HepG2 (cell line): ENCODE data around the gene METTL23. TPM values are rescaled to one million over a fixed set of nuclear protein-coding genes. Genes with fewer than 3 reads are reported as not detected.

Experiments used
- ATAC-seq: fragments of 200-7000 bp; cut with Tn5 transposase; 3 replicates; pipeline ENCODE4 v1.9.1; 2020; ENCODE audit warnings: mild to moderate bottlenecking, moderate library complexity
- BruUV-seq: library from RNA; stranded (reverse); fragments of 400-500 nt; replicated peaks from 2 replicates; lab custom pipeline; 2021; lab: Mats Ljungman, UMichigan
- CTCF ChIA-PET: fragments of 300-600 bp; formaldehyde crosslinking; extraction: SDS; loops from one replicate; lab custom pipeline; 2021; ENCODE audit warnings: low total read pairs, inconsistent platforms, low intra/inter-chr PET ratio; lab: Yijun Ruan, JAX
- POLR2A ChIA-PET: fragments of 350-600 bp; sonication (Branson Sonifier 250); formaldehyde crosslinking; loops from one replicate; lab custom pipeline; 2020; ENCODE audit warnings: antibody characterized with exemption, inconsistent platforms; lab: Yijun Ruan, JAX
- DNase-seq: peaks from one replicate; pipeline ENCODE4 v3.0.0-alpha.2; 2015; ENCODE audit warnings: low spot score
- FAIRE-seq: peaks from 3 replicates; lab custom pipeline; 2011; peaks lifted over from hg19 to GRCh38; lab: Jason Lieb, UNC
- H2AFZ ChIP-seq: one replicate; pipeline ENCODE4 v1.6.1; 2011; ENCODE audit warnings: low read length, inconsistent platforms
- H3K27ac ChIP-seq: fragments of 300-600 bp; 3 replicates; pipeline ENCODE4 v1.8.0; 2011; ENCODE audit warnings: mixed run types, mild to moderate bottlenecking, mixed read lengths, low read length, inconsistent platforms; ENCODE audit not compliant: insufficient read depth; ENCODE audit errors: extremely low read length
- H3K27me3 ChIP-seq, 2 experiments: fragments of 200-600 bp in 1 of 2; 2 replicates in 1 of 2; 3 replicates in 1 of 2; pipeline versions ENCODE4 v1.6.0 to v1.8.0; 2011; ENCODE audit warnings: low read length in 2 of 2, mild to moderate bottlenecking in 2 of 2, moderate library complexity in 2 of 2, inconsistent platforms in 1 of 2; ENCODE audit not compliant: insufficient read depth in 2 of 2, control insufficient read depth in 1 of 2
- H3K36me3 ChIP-seq, 2 experiments: fragments of 200-600 bp in 1 of 2; replicated peaks in 1 of 2; 2 replicates in 1 of 2; 3 replicates in 1 of 2; pipeline versions ENCODE4 v1.5.1 to v1.8.0; 2011; ENCODE audit warnings: low read length in 2 of 2, inconsistent platforms in 1 of 2; ENCODE audit not compliant: insufficient read depth in 2 of 2, control insufficient read depth in 1 of 2
- H3K4me1 ChIP-seq: 2 replicates; pipeline ENCODE4 v1.5.1; 2012; ENCODE audit warnings: low read length, inconsistent platforms; ENCODE audit not compliant: insufficient read depth
- H3K4me2 ChIP-seq: 2 replicates; pipeline ENCODE4 v1.6.0; 2011; ENCODE audit warnings: low read depth, low read length, inconsistent platforms
- H3K4me3 ChIP-seq, 3 experiments: fragments of 200-600 bp in 1 of 3; sonication (generic), shearing (Covaris generic) in 1 of 3; replicated peaks in 1 of 3; 2 replicates each; pipeline ENCODE4 v1.5.1; 2011 to 2016; ENCODE audit warnings: low read length in 3 of 3, inconsistent platforms in 2 of 3, low read depth in 2 of 3, mild to moderate bottlenecking in 2 of 3, control low read depth in 1 of 3, mixed read lengths in 1 of 3; ENCODE audit not compliant: insufficient read depth in 1 of 3
- H3K79me2 ChIP-seq: one replicate; pipeline ENCODE4 v1.6.1; 2011; ENCODE audit warnings: low read length, inconsistent platforms; ENCODE audit not compliant: insufficient read depth
- H3K9ac ChIP-seq: 2 replicates; pipeline ENCODE4 v1.6.0; 2011; ENCODE audit warnings: mild to moderate bottlenecking, low read depth, low read length, inconsistent platforms; ENCODE audit not compliant: insufficient read depth
- H3K9me3 ChIP-seq: 2 replicates; pipeline ENCODE4 v1.5.1; 2012; ENCODE audit warnings: mild to moderate bottlenecking, low read length
- H4K20me1 ChIP-seq: 2 replicates; pipeline ENCODE4 v1.6.0; 2011; ENCODE audit warnings: inconsistent platforms, mild to moderate bottlenecking, low read length, moderate library complexity; ENCODE audit not compliant: insufficient read depth
- DMAP1 ChIP-seq: IDR thresholded peaks from 2 replicates; pipeline ENCODE4 v1.6.1; 2016
- MTA1 ChIP-seq: sonication (generic); formaldehyde crosslinking; IDR thresholded peaks from 2 replicates; pipeline ENCODE4 v1.4.0; 2020; ENCODE audit warnings: missing genetic modification reagents, mild to moderate bottlenecking, borderline replicate concordance
- NFKB2 ChIP-seq: sonication (generic); formaldehyde crosslinking; IDR thresholded peaks from 2 replicates; pipeline ENCODE4 v1.4.0; 2020; ENCODE audit warnings: missing genetic modification reagents, borderline replicate concordance
- PHF20 ChIP-seq: sonication (generic); formaldehyde crosslinking; IDR thresholded peaks from 2 replicates; pipeline ENCODE4 v1.5.0; 2020; ENCODE audit warnings: mild to moderate bottlenecking, missing genetic modification reagents
- RXRA ChIP-seq: sonication (generic); formaldehyde crosslinking; IDR thresholded peaks from 2 replicates; pipeline ENCODE4 v1.5.1; 2020; ENCODE audit warnings: missing genetic modification reagents
- ZNF264 ChIP-seq: sonication (generic); formaldehyde crosslinking; IDR thresholded peaks from 2 replicates; pipeline ENCODE4 v1.4.0; 2020; ENCODE audit warnings: missing genetic modification reagents
- WGBS: methylation state at CpG from one replicate; pipeline ENCODE4 v1.1.6; 2017; ENCODE audit warnings: low lambda C conversion rate; 5-methylcytosine and 5-hydroxymethylcytosine counted together
- in situ Hi-C: cut with HindIII; loops from 2 replicates; pipeline ENCODE4 v1.10.0; 2017; ENCODE audit warnings: low pct_unique_long_range_greater_than_20kb; ENCODE audit not compliant: extremely low pct_ligation_motif_present
- intact Hi-C: fragments of 100-400 bp; cut with micrococcal nuclease; formaldehyde crosslinking; loops from one replicate; pipeline ENCODE4 v1.10.0; 2022; ENCODE audit not compliant: unreplicated experiment
- polyA plus RNA-seq, 8 experiments: library from polyadenylated mRNA; depleted of rRNA in 3 of 8; stranded (reverse) in 7 of 8; unstranded in 1 of 8; fragments of >200 nt; fragmentation: Illumina TruSeq in 4 of 8; extraction: Trizol in 4 of 8; gene quantifications; 2 replicates each; pipeline versions ENCODE4 v1.2.1 to v1.2.3, GENCODE V29; 2011 to 2016; ENCODE audit warnings: low read depth in 4 of 8, missing spikeins in 1 of 8, mixed read lengths in 1 of 8; ENCODE audit not compliant: insufficient read depth in 1 of 8
- total RNA-seq, 5 experiments: library from RNA; depleted of rRNA; stranded (reverse); fragments of >200 nt; fragmentation: Illumina TruSeq; extraction: Trizol; gene quantifications; 2 replicates each; pipeline ENCODE4 v1.2.3, GENCODE V29; 2016; ENCODE audit warnings: low read depth in 1 of 5

METTL23 gene
- total and polyA plus RNA-seq, 2 of the 13 experiments (the other 11 are each of a cell fraction or from before 2014, with no cell fraction given) = 39.9 to 104 TPM

DNA sequence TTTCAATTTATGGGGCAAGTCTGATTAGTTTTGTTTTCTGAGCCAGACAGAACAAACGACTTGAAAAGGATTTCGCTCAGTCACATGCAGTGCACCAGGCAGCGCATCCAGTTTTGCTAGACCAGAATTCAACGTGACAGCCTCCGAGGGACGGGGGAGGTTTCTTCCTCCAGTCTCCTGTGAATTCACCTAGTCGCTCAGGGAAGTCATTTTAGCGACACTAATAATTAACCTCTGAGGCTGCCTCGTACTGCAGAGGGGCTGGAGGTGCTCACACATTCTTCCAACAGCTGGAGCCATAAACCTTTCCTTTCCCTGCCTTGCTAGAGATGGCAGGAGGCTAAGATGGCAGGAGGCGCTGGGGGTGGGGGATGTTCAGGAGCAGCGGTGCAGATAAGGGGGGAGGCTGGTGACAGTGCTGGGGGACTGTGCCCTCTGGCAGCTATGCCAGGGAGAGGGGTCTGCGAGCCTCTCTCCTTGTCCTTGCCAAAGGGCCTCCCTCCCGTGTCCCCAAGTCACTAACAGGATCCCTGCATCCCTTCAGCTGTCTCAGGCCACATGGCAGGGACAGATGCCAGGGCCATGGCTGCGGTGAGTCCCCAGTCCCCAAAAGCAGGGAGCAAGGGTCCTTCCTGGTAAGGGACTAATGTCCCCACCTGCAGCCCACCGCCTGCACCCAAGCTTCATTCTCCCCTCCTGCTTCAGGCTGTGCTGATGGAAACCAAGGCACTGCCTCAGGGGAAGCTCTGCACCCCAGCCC is 39.9 kb upstream of the METTL23 start:
- in situ Hi-C loops (no loop called here), intact Hi-C loops (no loop called here)
- H2AFZ ChIP-seq = no peak overlapping the region
- BruUV-seq = no TSS peak
- H3K9me3 ChIP-seq = no peaks in the 10 kb centered on the region
- 93% methylated on average over 14 of the region's 15 CpGs for WGBS
- H3K9ac ChIP-seq = no peak overlapping the region
- no peak overlapping the region for H3K27ac ChIP-seq
- H3K36me3 ChIP-seq = peaks cover 7 to 12% of the 10 kb centered on the region in 2 experiments; a peak in 4 of 5 replicates
- TF ChIP-seq NFKB2 (CRISPR knock-in tag) (peak; percentile 16; the same call in 1 of the 2 replicates), PHF20 (CRISPR knock-in tag) (0 out of 2 replicates have a peak, but pooled peaks have one; percentile 18), DMAP1 (CRISPR knock-in tag) (no peak), RXRA (CRISPR knock-in tag) (peak; percentile 9; the same call in 1 of the 2 replicates), MTA1 (no peak), ZNF264 (CRISPR knock-in tag) (no peak)
- no peak for DNase-seq
- no peaks in the 10 kb centered on the region for H4K20me1 ChIP-seq
- peaks cover 54% of the 10 kb centered on the region for H3K4me1 ChIP-seq
- no peaks in the 10 kb centered on the region for H3K27me3 ChIP-seq
- H3K4me2 ChIP-seq = no peak overlapping the region
- no peak for ATAC-seq
- POLR2A ChIA-PET = interaction anchor here (2.7 kb wide), 1 partner anchor 15 kb away, joined by 15 read pairs; no protein-coding TSS in a partner anchor
- no peak overlapping the region for H3K4me3 ChIP-seq
- no peak for FAIRE-seq
- CTCF ChIA-PET = no interaction called here
- H3K79me2 ChIP-seq = no peaks in the 10 kb centered on the region
